HFFc6 (cell line): ENCODE data around the gene INPP5K. TPM values are rescaled to one million over a fixed set of nuclear protein-coding genes. Genes with fewer than 3 reads are reported as not detected.

ENCODE experiments used
- DNase-seq: peaks from one replicate; pipeline ENCODE4 v3.0.0-alpha.2; 2018
- H3K27ac Mint-ChIP-seq: 2 replicates; pipeline ENCODE4 v1.8.0; 2020; ENCODE audit warnings: mild to moderate bottlenecking, mixed read lengths
- H3K27me3 Mint-ChIP-seq: 2 replicates; pipeline ENCODE4 v1.8.0; 2021; ENCODE audit warnings: mild to moderate bottlenecking, moderate library complexity, mixed read lengths; ENCODE audit not compliant: insufficient read depth
- H3K36me3 Mint-ChIP-seq: 2 replicates; pipeline ENCODE4 v1.8.0; 2021; ENCODE audit warnings: low read depth, mixed read lengths
- H3K4me1 Mint-ChIP-seq: 2 replicates; pipeline ENCODE4 v1.8.0; 2020; ENCODE audit warnings: low read depth, mixed read lengths
- H3K4me3 Mint-ChIP-seq: 2 replicates; pipeline ENCODE4 v1.8.0; 2020; ENCODE audit warnings: mild to moderate bottlenecking, moderate library complexity, mixed read lengths
- H3K9me3 Mint-ChIP-seq: 2 replicates; pipeline ENCODE4 v1.8.0; 2020; ENCODE audit warnings: mild to moderate bottlenecking, mixed read lengths
- CTCF ChIP-seq: fragments of 200-600 bp; sonication (generic); IDR thresholded peaks from 2 replicates; pipeline ENCODE4 v1.5.0; 2021; ENCODE audit warnings: antibody characterized with exemption, mild to moderate bottlenecking
- total RNA-seq, 6 experiments: library from RNA; stranded (reverse); fragmentation: NEBNext Ultra II Directional; extraction: Animal tissue kit (Norgen Biotek cat#: 25700); gene quantifications; 2 replicates in 1 of 6; 3 replicates in 5 of 6; pipeline ENCODE4 v1.2.3, GENCODE V29; 2021

INPP5K gene
- total RNA-seq, 6 experiments from 2014 or later = 18.2 to 23.5 (median 20.3) TPM

DNA sequence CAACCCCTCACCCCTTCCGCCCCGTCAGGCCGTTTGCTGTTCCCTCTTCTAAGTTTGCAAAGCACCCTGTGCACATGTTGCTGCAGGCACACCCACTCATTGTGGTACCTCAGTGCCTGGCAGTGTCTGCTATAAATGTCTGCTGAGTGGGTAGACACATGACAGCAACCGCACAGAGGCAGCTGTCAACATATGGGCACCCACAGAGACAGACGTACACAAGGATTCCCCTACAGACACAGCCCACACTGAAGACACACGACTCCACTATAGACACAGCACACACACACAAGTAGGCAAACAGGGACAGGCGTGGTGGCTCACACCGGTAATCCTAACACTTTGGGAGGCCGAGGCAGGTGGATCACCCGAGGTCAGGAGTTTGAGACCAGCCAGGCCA, 42.6 kb downstream of the INPP5K start:
- no peak for TF ChIP-seq CTCF
- no peak for DNase-seq
- peaks cover 26% of the 10 kb centered on the region for H3K36me3 Mint-ChIP-seq
- peaks cover 7% of the 10 kb centered on the region for H3K27me3 Mint-ChIP-seq
- no peak overlapping the region for H3K27ac Mint-ChIP-seq
- no peaks in the 10 kb centered on the region for H3K9me3 Mint-ChIP-seq
- H3K4me1 Mint-ChIP-seq = no peaks in the 10 kb centered on the region
- no peak overlapping the region for H3K4me3 Mint-ChIP-seq

- Mint-ChIP-seq H3K4me3 (no peak overlapping the region), H3K27ac (no peak overlapping the region), H3K27me3 (peaks cover 5% of the 10 kb centered on the region), H3K4me1 (no peaks in the 10 kb centered on the region), H3K36me3 (peaks cover 31% of the 10 kb centered on the region), H3K9me3 (no peaks in the 10 kb centered on the region)
- TF ChIP-seq CTCF = no peak
- no peak for DNase-seq
Observed at GRCh38 chr17:1473170-1473569, 43.2 kb downstream of the INPP5K start.

DNA sequence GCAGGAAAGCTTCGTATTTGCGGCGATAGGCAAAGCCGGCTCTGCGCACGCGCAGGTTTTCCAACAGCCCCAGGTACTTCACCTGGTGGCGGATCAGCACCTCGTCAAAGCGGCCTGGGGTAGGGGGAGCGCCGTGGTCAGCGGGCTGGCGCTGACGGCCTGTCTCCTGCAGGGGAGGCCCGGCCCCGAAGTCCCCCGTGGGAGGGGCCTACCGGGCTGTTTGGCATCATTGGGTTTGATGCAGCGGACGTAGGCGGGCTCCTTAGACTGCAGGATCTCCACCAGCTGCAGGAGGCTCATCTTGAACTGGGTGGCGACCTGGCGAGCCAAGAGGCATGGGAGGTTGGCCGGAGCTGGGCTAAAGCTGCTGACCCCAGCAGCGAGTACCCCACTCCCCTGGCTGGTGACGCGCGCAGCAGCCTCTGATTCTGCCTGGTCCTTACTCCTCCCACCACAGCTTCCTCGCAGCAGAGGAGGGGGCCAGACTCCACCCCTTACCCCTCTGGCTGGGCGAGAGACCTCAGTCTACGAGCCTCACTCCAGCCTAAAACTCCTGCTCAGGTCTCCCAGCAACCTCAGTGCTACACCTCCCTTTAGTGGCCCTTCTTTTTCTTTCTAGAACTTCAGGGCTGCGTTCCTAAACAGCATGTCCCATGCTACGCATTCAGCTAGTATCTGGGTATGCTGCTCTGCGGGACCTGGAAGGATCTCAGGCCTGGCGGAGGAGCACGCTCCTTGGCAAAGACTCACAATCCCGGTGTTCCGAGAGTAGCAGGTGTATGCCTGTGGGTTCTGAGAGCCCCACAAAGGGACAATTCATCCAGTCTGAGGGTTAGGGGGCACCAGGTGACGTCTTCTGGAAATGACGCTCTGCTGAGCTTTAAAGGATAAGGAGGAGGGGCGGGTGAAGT, 44.2 kb downstream of the INPP5K start:
- Mint-ChIP-seq H3K27me3 (peaks cover 3% of the 10 kb centered on the region), H3K36me3 (peaks cover 31% of the 10 kb centered on the region), H3K9me3 (no peaks in the 10 kb centered on the region), H3K4me1 (no peaks in the 10 kb centered on the region), H3K27ac (no peak overlapping the region), H3K4me3 (no peak overlapping the region; the same call in 1 of the 2 replicates)
- no peak for TF ChIP-seq CTCF
- no peak for DNase-seq

GRCh38 chr17:1471490-1471889, 44.9 kb downstream of the INPP5K start:
- Mint-ChIP-seq H3K9me3 (no peaks in the 10 kb centered on the region), H3K4me3 (no peak overlapping the region), H3K4me1 (no peaks in the 10 kb centered on the region), H3K36me3 (peaks cover 31% of the 10 kb centered on the region), H3K27ac (no peak overlapping the region), H3K27me3 (peaks cover 3% of the 10 kb centered on the region)
- no peak for DNase-seq
- no peak for TF ChIP-seq CTCF

GRCh38 chr17:1470755-1471462, 45.5 kb downstream of the INPP5K start:
- TF ChIP-seq CTCF = no peak
- Mint-ChIP-seq H3K36me3 (peaks cover 31% of the 10 kb centered on the region), H3K9me3 (no peaks in the 10 kb centered on the region), H3K27ac (no peak overlapping the region), H3K4me1 (no peaks in the 10 kb centered on the region), H3K27me3 (peaks cover 3% of the 10 kb centered on the region), H3K4me3 (no peak overlapping the region)
- no peak for DNase-seq
